Spleen (tissue), 11 donors: ENCODE measurements around the gene PPP2R1B. TPM values are rescaled to one million over a fixed set of nuclear protein-coding genes. Genes with fewer than 3 reads are reported as not detected.

ENCODE experiments used
- DNase-seq: peaks from one replicate; pipeline ENCODE4 v3.0.0-alpha.2; 2020
- H3K27ac ChIP-seq, 8 donors: fragments of 200-600 bp; sonication (generic) in 7 of 8; 1 replicate in 4 of 8; 2 replicates in 4 of 8; pipeline versions ENCODE4 v1.5.0 to v1.8.0; 2016 to 2021; ENCODE audit warnings: inconsistent platforms in 4 of 8, mild to moderate bottlenecking in 4 of 8, moderate library complexity in 1 of 8
- H3K27me3 ChIP-seq, 7 donors: fragments of 200-600 bp; sonication (generic) in 6 of 7; replicated peaks in 1 of 7; 1 replicate in 4 of 7; 2 replicates in 3 of 7; pipeline versions ENCODE4 v1.5.0 to v1.8.0; 2016 to 2021; ENCODE audit warnings: inconsistent platforms in 3 of 7, mild to moderate bottlenecking in 1 of 7
- H3K36me3 ChIP-seq, 6 donors: fragments of 200-600 bp; sonication (generic) in 5 of 6; 1 replicate in 4 of 6; 2 replicates in 2 of 6; pipeline versions ENCODE4 v1.5.0 to v1.8.0; 2016 to 2021; ENCODE audit warnings: inconsistent platforms in 2 of 6
- H3K4me1 ChIP-seq, 6 donors: fragments of 200-600 bp; sonication (generic) in 5 of 6; 1 replicate in 3 of 6; 2 replicates in 3 of 6; pipeline versions ENCODE4 v1.5.0 to v1.8.0; 2016 to 2021; ENCODE audit warnings: inconsistent platforms in 3 of 6
- H3K4me3 ChIP-seq, 8 donors: fragments of 200-600 bp; sonication (generic) in 7 of 8; 1 replicate in 4 of 8; 2 replicates in 4 of 8; pipeline versions ENCODE4 v1.5.0 to v1.8.0; 2016 to 2021; ENCODE audit warnings: inconsistent platforms in 4 of 8, mild to moderate bottlenecking in 4 of 8, moderate library complexity in 2 of 8
- H3K9me3 ChIP-seq, 8 donors: fragments of 200-600 bp; sonication (generic) in 7 of 8; 1 replicate in 4 of 8; 2 replicates in 4 of 8; pipeline versions ENCODE4 v1.5.0 to v1.8.0; 2016 to 2021; ENCODE audit warnings: inconsistent platforms in 4 of 8
- POLR2A ChIP-seq, 3 donors: fragments of 450-650 bp; IDR thresholded peaks; one replicate each; pipeline ENCODE4 v1.5.1; 2017; ENCODE audit warnings: antibody characterized with exemption in 3 of 3, mild to moderate bottlenecking in 1 of 3
- POLR2AphosphoS5 ChIP-seq, 3 donors: sonication (generic); formaldehyde crosslinking; IDR thresholded peaks; one replicate each; pipeline ENCODE4 v1.5.1; 2017; ENCODE audit warnings: antibody characterized with exemption in 3 of 3
- WGBS, 5 donors: extraction: QIAGEN DNeasy Blood & Tissue Kit in 3 of 5; methylation state at CpG; one replicate each; pipeline versions ENCODE4 v1.1.5 to v1.1.7; 2013 to 2018; 5-methylcytosine and 5-hydroxymethylcytosine counted together
- intact Hi-C: fragments of 100-400 bp; cut with DNase I; formaldehyde crosslinking; loops from one replicate; pipeline ENCODE4 v1.15.0; 2023; ENCODE audit warnings: low total_unique reads
- polyA plus RNA-seq, 3 donors: library from polyadenylated mRNA; stranded (reverse); fragments of 200-250 nt; gene quantifications; one replicate each; pipeline ENCODE4 v1.2.1, GENCODE V29; 2013
- total RNA-seq, 7 donors: library from RNA; depleted of rRNA in 3 of 7; stranded (reverse); fragments of >200 nt in 3 of 7; fragmentation: NEBNext Ultra II Directional in 4 of 7; extraction: Animal tissue kit (Norgen Biotek cat#: 25700) in 4 of 7; gene quantifications; one replicate each; pipeline versions ENCODE4 v1.1.0 to v1.2.1, GENCODE V29; 2016 to 2021
- TF ChIP-seq, protein P1 (sequence below), 11 experiments: fragments of 200-600 bp in 7 of 11; fragments of 450-650 bp in 4 of 11; sonication (generic) in 4 of 11; IDR thresholded peaks in 8 of 11; conservative IDR thresholded peaks in 3 of 11; 1 replicate in 7 of 11; 2 replicates in 4 of 11; pipeline versions ENCODE4 v1.4.0 to v1.8.0; 2016 to 2021; ENCODE audit warnings: antibody characterized with exemption in 11 of 11, inconsistent platforms in 4 of 11, mild to moderate bottlenecking in 1 of 11
- donor health status: healthy with polysubstance abuse.
- donor health status: DM: no; HTN: no; CAD: no; lungs with moderate emphysema.
- donor health status: DM: no; HTN: no; CAD: no.
- donor health status: Bipolar disorder and iron deficiency.
- donor health status: healthy.
- donor health status: DM: no; HTN: no; CAD: no.
- donor health status: DM: yes; HTN: yes; CAD: no.

Gene PPP2R1B
- total and polyA plus RNA-seq, 10 donors: 4.0 to 30.3 (median 22.9) TPM

DNA sequence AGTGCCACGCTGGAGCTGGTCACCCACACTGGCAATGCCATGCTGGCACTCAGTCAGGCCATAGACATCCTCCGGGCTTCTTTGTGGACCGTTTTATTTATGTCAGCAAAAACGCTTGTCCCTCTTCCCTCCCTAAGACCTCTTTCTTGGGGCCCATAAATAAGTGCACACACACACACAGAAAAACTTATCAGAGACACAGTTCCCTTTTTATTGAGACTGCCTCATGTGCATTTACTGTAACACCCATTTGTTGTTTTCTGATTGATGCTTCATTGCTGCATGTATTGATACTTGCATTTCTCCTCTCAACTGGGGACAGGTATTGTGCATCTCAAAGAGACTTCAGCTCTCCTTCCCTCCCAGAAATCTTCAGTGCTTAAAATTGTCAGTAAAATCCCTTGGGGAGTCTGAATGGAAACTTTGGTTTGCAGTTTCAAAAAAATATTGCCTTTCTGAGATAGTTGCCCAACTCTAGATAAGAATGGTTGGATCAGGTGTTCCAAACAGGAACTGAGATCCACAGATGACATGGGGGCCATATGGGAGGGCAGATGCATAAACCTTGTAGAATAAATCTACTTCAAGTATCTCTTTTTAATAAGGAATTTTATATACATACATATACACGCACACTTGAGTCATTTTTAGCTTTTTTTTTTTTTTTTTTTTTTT lies 50.9 kb downstream of the PPP2R1B start:
- Histone ChIP-seq H3K4me1 (peaks cover 0 to 11% (median 0%) of the 10 kb centered on the region in 6 donors), H3K9me3 (no peaks in the 10 kb centered on the region), H3K27me3 (no peaks in the 10 kb centered on the region), H3K36me3 (peaks cover 0 to 96% (median 53%) of the 10 kb centered on the region in 6 donors), H3K27ac (no peak overlapping the region), H3K4me3 (no peak overlapping the region)
- 46 to 58% (median 51%) methylated on average over 5 of the region's 5 CpGs for WGBS, 5 donors
- no peak for TF ChIP-seq POLR2AphosphoS5 (IDR thresholded peaks at IDR 0.05)
- no peak for TF ChIP-seq POLR2A (IDR thresholded peaks at IDR 0.05)
- TF ChIP-seq, protein P1, sequence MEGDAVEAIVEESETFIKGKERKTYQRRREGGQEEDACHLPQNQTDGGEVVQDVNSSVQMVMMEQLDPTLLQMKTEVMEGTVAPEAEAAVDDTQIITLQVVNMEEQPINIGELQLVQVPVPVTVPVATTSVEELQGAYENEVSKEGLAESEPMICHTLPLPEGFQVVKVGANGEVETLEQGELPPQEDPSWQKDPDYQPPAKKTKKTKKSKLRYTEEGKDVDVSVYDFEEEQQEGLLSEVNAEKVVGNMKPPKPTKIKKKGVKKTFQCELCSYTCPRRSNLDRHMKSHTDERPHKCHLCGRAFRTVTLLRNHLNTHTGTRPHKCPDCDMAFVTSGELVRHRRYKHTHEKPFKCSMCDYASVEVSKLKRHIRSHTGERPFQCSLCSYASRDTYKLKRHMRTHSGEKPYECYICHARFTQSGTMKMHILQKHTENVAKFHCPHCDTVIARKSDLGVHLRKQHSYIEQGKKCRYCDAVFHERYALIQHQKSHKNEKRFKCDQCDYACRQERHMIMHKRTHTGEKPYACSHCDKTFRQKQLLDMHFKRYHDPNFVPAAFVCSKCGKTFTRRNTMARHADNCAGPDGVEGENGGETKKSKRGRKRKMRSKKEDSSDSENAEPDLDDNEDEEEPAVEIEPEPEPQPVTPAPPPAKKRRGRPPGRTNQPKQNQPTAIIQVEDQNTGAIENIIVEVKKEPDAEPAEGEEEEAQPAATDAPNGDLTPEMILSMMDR (IDR thresholded peaks at IDR 0.05 in 8 of 11, conservative IDR thresholded peaks at IDR 0.05 in 3 of 11): no peak
- intact Hi-C loops: no loop called here
- no peak for DNase-seq

GRCh38 chr11:111714522-111714921 lies 51.7 kb downstream of the PPP2R1B start:
- Histone ChIP-seq H3K9me3 (no peaks in the 10 kb centered on the region), H3K27me3 (no peaks in the 10 kb centered on the region), H3K4me3 (no peak overlapping the region), H3K27ac (no peak overlapping the region), H3K4me1 (peaks cover 0 to 11% (median 0%) of the 10 kb centered on the region in 6 donors), H3K36me3 (peaks cover 0 to 96% (median 48%) of the 10 kb centered on the region in 6 donors)
- DNase-seq: peak; percentile 57
- WGBS, 5 donors: 64 to 83% (median 81%) methylated on average over 4 of the region's 4 CpGs
- TF ChIP-seq, protein P1 (IDR thresholded peaks at IDR 0.05 in 8 of 11, conservative IDR thresholded peaks at IDR 0.05 in 3 of 11): no peak
- TF ChIP-seq POLR2AphosphoS5 (IDR thresholded peaks at IDR 0.05): no peak
- no peak for TF ChIP-seq POLR2A (IDR thresholded peaks at IDR 0.05)
- intact Hi-C loops: no loop called here

DNA sequence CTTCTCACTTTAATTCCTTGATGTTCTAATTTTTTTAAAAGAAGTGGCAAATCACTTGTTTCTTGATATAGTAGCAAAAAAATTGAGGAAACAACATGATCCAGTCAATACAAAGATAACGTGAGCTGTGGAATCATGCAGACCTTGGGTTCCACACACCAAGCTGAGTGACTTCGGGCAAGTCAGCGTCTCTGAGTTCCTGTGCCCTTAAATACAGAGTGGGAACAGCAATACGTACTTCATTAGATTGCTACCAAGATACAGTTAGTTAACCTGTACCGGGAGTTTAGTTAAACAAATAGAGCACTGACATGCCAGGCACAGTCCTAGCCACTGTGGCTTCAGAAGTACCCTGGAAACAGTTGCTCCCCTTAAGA lies 58.5 kb downstream of the PPP2R1B start:
- WGBS, 5 donors: 88 to 96% (median 95%) methylated on average over 5 of the region's 5 CpGs
- Histone ChIP-seq H3K4me1 (no peaks in the 10 kb centered on the region), H3K9me3 (no peaks in the 10 kb centered on the region), H3K36me3 (peaks cover 0 to 100% (median 62%) of the 10 kb centered on the region in 6 donors), H3K27me3 (no peaks in the 10 kb centered on the region), H3K27ac (no peak overlapping the region), H3K4me3 (no peak overlapping the region)
- TF ChIP-seq POLR2AphosphoS5 (IDR thresholded peaks at IDR 0.05) (no peak), POLR2A (IDR thresholded peaks at IDR 0.05) (no peak)
- TF ChIP-seq, protein P1 (IDR thresholded peaks at IDR 0.05 in 8 of 11, conservative IDR thresholded peaks at IDR 0.05 in 3 of 11): no peak
- intact Hi-C loops: no loop called here
- no peak for DNase-seq

DNA sequence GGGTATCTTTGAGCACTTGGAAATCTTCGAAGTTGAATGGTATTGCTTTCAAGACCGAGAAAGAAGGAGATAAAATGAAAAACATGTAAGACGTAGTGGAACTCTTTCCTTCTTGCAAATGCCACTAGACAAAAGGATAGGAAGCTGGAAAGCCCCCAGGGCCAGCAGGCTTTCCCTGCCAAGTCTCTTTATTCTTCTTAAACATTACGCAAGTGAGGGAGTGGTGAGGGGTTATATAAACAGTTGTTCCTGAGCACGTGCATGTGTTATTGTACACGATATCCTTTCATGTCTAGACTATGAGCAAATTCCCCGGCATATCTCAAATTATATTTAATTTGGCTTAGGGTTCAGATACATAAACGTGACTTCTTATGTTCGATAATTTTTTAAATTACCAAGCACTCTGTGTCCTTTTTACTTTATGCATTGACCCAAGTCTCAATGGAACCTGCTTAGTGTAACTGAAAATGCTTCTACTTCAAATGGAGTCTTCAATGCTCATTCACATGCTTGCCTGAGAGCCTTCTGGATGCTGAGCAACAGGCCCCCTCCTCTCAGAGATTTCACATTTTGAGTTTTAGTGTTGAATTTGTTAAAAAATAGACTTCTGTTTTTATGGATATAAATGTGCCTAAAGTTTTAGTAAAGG lies 59.0 kb downstream of the PPP2R1B start:
- Histone ChIP-seq H3K4me3 (no peak overlapping the region), H3K9me3 (no peaks in the 10 kb centered on the region), H3K27me3 (no peaks in the 10 kb centered on the region), H3K4me1 (no peaks in the 10 kb centered on the region), H3K27ac (no peak overlapping the region), H3K36me3 (peaks cover 0 to 100% (median 60%) of the 10 kb centered on the region in 6 donors)
- TF ChIP-seq POLR2AphosphoS5 (IDR thresholded peaks at IDR 0.05) (no peak), POLR2A (IDR thresholded peaks at IDR 0.05) (no peak)
- TF ChIP-seq, protein P1 (IDR thresholded peaks at IDR 0.05 in 8 of 11, conservative IDR thresholded peaks at IDR 0.05 in 3 of 11): no peak
- intact Hi-C loops: no loop called here
- no peak for DNase-seq
- WGBS, 5 donors: 70 to 88% (median 78%) methylated on average over 9 of the region's 9 CpGs
